Stimulated activated CD8-positive, alpha-beta memory T cell treated with anti-CD3 and anti-CD28 coated beads, Interleukin-15, amount 100 ng/mL, for 48 hours (primary cell): ENCODE data around the gene FADS2.
A peak's percentile ranks its signal among the peaks of the same experiment; 100 is the strongest.

Source experiments
- DNase-seq, 2 donors: peaks; one replicate each; pipeline ENCODE4 v3.0.0-alpha.2; 2020; ENCODE audit warnings: low read depth in 2 of 2

FADS2 gene

DNA sequence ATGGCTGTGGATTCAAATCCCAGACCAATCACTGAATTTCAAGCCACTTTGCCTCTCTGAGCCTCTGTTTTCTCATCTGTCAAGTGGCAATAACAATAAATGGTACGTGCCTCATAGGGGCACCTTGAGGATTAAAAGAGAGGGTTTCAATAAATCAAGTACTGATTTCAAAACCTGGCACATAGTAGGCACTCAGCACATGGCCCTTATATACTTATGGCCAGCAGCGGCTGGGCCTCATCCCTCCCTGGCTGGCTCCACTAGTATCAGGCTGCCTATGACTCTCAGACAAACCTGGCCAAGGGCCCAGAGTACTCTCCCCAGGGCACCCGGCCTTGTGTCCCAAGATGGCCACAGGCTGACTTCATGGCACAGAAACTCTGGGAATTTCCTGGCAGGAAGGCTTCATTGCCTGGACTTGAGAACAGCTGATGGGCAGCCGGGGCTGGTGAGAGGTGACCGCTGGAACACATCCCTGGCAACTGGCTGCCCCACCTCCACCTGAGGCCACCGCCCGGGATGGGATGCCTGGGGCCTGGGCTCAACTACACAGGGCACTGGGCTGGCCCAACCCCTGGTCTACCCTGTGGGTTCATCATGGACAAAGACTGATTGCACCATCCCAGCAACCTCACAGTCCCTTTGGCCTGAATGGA is 59.9 kb downstream of the FADS2 start:
- no peak for DNase-seq

DNA sequence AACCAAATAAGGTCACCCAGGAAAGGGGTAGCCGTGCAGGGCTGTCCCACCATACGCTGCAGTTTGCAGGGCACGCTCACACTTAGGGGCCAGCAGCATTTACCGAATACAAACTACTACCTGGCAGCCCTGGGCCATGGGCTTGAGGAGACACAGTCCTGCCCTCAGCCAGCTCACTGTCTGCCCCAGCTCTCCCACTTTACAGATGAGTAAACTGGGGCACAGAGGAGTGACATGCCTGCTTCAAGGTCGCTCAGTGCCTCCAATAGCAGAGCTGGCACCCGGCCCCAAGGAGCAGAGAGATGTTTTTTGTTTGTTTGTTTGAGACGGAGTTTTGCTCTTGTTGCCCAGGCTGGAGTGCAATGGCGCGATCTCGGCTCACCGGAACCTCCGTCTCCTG is 60.5 kb downstream of the FADS2 start:
- no peak for DNase-seq

DNA sequence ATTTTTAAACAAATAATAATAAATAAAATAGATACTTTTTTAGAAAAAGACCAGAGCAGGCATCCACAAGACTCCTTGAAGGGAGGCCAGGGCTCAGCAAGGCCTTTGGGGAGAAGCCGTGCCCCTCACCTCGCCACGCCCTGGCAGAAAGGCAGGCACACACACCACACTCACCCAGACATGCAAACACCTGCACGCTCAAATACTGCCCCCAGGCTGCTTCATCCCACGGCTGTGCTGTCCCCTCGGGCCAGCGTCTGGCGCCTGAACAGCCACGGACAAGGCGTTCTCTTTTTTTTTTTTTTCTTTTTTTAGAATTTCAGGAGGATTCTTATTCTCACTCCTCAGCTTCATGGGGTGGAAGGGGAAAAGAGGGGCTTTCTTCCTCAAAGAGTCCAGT is 61.7 kb downstream of the FADS2 start:
- no peak for DNase-seq

DNA sequence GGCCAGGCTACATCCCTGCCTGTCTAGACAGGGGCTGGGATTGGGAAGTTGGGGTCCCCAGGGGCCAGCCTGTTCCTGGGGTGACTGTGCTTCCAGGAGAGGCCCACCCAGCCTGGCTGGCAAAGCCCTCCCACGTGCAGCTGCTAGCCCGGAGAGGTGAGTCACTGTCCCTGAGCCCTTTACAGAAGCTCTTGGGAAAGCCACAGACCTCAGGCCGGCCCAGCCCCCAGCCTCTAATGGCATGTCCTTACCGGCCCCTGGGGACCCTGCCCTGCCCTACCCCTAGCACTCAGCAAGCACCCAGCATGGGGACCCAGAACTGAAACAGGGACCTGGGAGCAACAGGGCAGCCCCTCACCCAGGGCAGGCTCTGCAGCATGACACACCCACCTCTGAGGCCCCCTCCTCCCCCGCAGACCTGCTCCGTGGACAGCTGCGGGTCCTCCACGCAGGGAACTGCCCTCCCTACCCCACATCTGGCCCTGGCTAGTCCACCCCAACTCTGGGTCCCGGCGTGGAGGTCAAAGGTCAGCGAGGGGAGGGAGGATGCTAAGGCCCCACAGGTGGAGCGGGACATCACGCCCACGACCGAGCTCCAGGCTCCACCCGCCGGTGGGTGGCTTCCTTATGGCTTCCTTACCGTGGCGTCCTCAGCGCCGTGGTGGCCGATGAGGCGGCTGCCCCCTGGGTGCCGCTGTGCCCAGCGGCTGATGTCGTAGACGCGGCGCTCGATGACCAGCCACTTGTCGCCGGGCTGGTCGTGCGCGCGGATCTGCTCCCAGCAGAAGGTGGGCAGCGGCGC is 62.6 kb downstream of the FADS2 start:
- peak in 1 of 2 donors; percentile 15 for DNase-seq

DNA sequence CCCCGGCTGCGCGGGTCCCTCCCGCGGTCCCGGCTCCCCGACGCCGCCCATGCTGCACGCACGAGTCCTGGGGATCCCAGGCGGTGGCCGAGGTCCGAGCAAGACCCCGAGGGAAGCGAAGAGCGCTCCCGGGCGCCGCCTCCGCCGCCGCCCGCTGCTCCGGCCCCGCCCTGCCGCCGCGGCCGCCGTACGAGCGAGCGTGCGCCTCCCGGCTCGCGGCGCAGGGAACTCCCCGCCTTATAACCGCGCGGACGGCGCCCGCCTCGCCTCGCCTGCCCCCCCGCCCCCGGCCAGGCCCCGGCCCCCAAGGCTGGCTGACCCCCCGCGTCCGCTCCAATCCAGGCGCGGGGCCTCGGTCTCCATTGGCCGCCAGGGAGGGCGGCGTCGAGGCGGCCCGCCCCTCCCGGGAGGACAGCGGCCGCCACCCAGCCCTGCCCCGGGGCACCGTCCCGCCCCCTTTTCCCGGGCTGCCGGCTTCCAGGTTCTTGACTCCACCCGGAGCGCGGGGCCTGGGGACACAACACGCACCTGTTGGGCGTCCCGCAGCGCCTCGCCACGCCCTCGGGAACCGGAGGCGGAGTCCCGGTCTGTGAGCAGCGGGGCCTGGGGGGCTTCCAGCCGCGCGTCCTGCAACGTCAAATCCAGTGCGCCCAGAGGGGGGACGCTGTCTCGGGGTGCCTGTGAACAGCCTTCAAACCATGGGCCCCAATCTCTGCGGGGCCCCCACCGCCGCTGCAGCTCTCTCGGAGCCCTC is 63.4 kb downstream of the FADS2 start, which contains the start of gene FADS3:
Gene FADS3, minus strand, starts transcription at position 215 of the 754 bp plus-strand sequence. Its CDS starts 164 bp downstream, at position 51.
- peak; percentile 36 to 41 for DNase-seq

DNA sequence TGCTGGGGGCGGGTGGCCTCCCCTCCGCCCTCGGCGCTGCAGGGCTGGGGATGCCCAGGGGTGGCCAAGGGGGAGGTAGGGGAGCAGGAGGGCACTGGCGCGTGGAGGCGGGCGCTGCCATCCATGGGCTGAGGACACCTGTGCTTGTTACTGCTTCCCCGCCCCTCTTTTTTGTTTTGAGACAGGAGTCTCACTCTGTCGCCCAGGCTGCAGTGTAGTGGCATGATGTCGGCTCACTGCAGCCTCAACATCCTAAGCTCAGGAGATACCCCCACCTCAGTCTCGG is 63.9 kb downstream of the FADS2 start:
- DNase-seq: no peak

DNA sequence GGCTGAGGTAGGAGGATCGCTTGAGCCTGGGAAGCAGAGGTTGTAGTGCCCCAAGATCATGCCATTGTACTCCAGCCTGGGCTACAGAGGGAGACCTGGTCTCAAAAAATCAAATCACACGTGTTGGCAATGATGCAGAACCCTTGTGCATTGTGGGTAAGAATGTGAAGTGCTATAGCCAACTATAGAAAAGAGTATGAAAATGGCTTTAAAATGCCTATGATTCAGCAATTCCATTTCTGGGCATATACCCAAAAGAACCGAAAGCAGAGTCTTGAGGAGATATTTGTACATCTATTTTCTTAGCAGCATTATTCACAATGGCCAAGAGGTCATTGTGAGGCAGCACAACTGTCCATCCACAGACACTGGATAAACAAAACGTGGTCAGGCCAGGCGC is 65.9 kb downstream of the FADS2 start:
- DNase-seq: no peak

DNA sequence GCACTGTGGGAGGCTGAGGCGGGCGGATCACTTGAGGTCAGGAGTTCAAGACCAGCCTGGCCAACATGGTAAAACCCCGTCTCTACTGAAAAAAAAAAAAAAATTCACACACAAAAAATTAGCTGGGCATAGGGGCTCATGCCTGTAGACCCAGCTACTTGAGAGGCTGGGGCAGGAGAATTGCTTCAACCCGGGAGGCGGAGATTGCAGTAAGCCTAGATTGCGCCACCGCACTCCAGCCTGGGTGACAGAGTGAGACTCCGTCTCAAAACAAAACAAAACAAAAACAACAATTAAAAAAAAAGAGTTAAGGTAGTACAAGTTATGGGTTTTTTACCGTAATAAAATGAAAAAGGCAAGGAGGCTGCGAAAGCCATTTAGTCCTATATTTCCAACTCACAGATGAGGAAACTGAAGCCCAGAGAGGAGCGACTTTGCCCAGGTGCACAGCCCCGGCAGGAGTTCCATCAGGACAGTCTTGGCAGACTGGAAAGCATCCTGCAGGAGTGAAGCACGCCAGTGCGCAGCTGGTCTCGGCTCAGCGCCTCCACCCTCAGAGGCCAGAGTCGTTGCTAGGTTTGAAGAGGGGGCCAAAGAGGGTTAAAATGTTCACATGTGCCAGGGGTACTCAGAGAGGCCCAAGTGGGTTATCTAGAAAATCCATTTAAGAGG is 67.1 kb downstream of the FADS2 start:
- no peak for DNase-seq

DNA sequence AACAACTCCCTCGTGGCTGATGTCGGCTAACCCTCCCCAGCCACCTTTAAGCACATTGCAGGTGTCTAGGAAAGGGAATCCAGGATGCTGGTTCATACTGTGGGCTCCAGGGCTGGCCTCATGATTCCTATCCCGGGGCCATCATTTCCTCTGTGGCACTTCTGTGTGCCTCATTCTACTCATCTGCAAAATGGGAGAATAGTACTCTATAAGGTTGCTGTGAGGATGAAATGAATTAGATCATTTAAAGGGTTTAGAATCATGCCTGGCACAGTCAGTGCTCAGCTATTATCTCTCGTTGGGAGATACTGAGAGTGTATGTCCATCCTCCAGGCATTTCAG is 67.6 kb downstream of the FADS2 start:
- DNase-seq: no peak

DNA sequence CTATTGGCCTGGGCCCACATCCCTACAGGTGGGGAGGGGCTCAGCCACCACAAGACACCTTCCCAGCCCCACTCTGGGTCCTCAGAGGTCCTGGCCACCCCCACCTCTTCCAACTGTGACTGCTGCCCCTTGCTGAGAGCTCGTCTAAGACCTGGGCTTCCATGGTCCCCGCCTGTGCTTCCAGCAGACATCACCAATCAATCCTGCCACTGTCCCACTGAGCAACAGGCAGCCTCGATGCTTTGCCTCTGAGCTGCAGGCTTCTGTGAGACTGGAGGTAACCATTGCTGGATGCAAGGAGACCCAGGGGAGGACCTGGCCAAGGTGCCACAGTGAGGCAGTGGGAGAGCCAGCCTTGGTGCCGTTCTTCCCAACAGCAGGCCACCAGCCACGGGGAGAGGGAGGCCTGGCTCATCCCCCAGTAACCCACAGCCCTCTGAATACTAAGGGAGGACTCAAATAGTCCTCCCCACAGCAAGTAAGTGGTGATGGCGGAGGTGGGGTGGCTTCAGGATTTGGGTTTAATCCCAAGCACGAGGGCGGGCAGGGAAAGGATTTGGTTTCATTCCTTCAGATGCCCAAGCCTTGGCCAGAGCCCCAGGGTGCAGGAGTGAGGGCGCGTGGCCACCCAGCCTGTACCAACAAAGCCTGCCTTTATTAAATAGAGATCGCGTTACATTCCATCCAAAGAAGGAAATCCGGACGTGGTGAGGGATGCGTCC is 68.7 kb downstream of the FADS2 start:
- no peak for DNase-seq

DNA sequence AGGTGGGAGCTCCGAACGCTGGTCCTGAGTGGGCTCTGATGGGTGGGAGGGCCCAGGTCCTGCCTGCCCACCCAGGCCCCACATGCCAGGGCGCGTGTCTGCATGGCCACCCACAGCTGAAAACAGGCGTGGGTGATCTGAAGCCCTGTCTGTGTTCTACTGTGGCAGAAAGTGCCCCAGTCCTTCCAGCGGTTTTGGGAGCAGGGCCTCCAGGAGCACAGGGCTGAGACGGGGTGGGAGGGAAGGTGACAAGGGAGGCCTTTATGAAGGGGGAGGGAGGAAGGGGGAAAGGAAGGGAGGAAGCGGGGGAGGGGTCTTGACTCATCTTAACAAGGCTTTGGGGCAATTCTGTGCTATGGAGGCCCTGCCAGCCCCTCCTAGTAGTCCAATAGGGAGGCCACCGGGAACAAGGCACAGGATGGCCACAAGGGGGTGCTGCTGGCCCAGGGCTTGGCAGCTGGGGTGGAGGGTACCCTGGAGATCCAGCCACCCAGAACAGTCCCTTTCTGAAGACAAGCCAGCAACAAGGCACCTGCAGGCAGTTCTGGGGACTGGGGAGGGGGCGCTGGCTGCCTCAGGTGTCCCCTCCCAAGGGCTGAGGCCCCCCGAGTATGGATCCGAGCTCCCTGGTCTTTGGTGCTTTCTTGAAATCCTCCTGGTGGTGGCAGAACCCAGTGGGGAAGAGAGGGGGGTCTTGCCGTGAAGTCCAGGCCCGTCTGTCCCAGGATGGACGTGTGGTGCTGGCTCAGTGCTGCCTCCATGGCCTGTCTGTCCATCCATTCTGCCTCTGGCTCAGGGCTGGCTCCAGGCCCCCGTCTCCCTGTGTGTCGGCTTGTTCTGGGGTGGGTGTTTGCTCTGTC is 69.5 kb downstream of the FADS2 start:
- DNase-seq: peak; percentile 52 to 57

DNA sequence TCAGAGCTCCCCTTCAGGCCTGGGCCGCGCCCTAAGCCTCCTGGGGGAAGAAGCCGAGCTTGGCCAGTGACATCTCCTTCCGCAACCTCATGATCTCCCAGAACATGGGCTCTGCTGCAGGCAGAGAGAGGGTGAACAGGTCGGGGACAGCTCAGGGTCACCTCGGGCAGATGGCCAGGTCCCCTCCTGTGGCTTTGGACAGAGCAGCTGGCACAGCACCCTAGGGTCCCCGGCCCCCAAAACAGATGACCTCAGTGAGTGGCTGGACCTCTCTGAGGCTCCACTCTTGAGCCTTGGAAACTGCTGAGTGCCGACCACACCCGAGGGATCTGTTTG is 70.1 kb downstream of the FADS2 start:
- no peak for DNase-seq

DNA sequence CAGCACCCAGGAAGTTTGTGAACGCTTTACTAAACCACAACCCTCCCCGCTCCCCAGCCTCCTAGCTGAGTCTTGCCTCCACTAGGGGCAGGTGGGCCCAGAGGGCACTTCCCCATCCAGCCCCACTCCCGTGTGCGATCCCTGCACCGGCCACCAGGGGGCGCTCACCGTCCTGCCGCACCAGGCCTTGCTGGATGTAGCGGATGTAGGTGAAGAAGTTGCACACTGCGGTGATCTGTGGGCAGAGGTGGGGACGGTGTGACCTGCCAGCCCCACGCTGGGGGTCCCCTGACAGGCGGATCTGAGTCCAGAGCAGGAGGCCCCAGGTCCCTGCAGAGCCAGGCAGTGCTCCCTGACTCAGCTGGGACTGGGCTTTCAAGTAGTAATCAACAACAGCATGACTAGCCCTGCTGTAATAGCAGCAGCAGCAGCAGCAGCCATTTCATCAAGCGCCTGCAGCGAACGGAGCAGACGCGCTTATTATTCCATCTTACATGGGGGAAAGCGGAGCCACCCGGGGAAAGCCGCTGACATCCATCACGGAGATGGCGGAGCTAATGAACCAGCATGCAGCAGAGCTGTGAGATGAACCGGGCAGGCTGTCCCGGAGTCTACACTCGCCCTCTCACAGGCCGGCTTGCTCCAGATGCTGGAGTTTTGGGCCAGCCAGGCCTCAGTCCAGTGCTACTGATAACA is 71.2 kb downstream of the FADS2 start:
- peak; percentile 80 to 84 for DNase-seq

DNA sequence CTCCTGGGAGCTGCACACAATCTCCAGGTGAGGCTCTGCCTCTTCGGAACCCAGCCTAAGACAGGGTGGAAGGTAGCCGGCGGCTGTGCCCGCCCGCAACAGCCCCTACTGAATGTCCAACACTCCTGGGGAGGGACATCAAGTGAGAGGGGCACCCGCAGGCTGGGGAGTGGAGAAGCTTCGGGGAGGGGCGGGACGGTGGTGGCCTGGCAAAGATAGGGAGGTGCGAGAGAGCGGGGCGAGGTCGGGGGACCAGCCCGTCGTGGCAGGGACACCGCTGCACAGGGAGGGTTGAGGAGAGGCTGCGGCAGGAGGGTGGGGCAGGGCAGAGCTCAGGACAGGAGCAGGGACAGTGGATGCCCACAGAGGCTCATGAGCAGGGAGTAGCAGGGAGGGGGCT is 72.2 kb downstream of the FADS2 start:
- no peak for DNase-seq

DNA sequence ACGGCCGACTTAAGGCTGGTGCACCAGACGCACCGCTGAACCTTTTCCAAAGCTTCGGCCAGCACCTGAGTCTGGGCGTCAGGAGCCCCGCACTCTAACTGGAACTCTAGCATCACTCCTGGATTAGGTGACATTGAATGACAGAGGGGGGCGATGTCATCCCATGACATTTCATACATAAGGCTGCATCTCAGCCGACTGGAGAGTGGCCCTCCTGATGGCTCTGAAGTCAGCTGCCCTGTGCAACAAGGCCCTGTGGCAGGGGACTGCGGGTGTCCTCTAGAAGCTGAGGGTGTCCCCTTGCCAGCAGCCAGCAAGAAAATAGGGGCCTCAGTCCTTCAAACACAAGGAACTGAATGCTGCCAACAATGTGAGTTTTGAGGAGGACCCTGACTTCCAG is 73.3 kb downstream of the FADS2 start:
- DNase-seq: no peak

DNA sequence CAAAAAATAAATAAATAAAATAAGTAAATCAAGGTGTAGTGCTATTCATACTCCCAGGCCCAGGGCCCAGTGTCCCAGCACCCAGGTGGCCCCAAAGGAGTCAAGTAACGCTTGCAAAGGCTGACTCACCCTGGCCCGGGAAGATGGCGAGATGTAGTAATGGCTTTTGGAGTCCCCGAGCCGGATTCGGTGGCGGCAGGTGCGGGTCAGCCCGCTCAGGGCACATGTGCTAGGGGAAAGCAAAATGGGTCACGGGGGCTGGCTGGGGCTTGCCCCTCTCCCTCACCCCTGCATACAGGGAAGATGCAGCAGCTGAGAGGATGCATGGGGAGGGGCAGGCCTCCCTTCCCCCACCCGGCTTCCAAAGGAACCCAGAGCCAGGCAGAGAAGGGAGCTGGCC is 74.2 kb downstream of the FADS2 start:
- DNase-seq: no peak

DNA sequence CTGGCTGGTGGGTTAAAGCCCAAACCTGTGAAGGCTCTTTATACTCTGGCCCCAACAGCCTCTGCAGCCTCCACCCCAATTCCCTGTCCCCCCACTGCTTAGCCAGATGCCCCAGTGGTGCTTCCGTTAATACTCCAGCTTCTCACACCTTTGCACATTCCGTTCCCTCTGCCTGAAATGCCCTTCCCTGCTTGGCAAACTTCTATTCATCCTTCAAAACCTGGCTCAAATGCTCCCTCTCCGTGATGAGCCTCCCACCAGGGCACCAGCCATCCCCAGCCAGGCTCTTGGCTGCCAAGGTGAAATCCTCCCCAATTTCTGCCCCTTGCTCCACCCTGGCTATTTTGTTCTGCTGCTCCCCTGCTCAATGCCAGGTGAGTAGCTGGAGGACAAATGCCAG is 75.7 kb downstream of the FADS2 start:
- no peak for DNase-seq

DNA sequence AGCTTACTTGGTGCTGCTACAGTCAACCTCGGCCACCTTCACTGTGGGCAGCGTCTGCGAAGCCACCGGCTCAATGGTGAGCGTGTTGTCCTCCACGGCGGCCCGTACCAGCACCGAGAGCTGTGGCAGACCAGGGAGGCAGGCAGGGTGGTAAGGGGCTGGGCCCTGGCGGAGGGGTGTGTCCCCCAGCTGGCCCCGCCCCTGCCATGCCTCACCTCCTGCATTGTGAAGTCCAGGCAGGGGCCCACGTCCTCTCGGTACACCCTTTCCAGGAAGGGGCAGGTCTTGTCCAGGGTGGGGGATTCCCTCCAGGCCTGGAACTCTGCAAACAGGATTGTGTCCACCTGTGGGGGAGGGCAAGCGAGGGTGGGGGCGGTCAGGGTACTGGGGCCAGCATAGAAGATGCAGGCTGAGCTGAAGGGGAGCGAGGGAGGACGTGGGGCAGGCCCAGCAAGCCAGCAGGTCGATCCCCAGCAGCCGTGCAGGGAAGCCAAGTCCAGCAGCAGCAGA is 76.5 kb downstream of the FADS2 start:
- DNase-seq: no peak

DNA sequence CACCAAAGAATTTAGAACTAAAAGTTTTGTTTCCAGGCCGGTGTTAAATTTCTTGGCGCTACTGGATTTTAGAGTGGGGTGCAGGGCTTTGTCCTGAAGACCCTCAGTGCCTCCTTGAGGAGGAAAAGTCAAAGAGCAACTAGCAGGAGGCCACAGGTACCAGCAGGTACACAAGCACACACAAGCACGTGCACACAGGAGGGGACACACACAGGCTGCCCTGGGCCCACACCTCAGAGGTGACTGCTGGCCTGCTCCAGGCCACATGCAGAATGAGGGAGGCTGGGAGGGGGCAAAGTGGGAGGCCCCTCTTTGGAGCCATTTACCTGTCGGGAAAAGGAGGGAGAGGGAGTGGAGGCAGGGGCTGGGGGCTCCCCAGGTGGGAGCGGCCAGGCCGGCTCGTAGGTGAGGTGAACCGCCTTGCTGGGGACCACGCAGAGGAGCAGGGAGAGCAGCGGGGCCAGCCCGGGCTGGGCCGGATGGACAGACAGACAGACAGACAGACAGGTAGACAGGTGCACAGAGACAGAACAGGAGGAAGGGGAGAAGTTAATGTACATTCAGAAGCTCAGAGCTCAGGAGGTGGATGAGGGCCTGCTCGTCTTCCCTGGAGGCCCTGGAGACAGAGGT is 77.1 kb downstream of the FADS2 start:
- no peak for DNase-seq
